ENCODE measurements around the gene CRELD1. TPM values are rescaled to one million over a fixed set of nuclear protein-coding genes. Genes with fewer than 3 reads are reported as not detected.
A peak's percentile ranks its signal among the peaks of the same experiment; 100 is the strongest.

The CRELD1 gene
- polyA plus RNA-seq, 4 donors, result 16.2 to 53.7 (median 32.1) TPM

GRCh38 chr3:9916734-9917680 is 16.6 kb upstream of the CRELD1 start, which contains the start of gene IL17RC:
Gene IL17RC (plus strand): TSS chr3:9917098. CDS start chr3:9917316, 218 bp downstream.
- no peaks in the 10 kb centered on the region for H3K27me3 ChIP-seq (ENCODE audit: control insufficient read depth in 3 of 3, insufficient read depth in 3 of 3, low read length in 3 of 3)
- peak within 1 kb of the TSS; percentile 83 to 86 (median 84) for H3K27ac ChIP-seq (ENCODE audit: low read depth in 1 of 3, low read length in 2 of 3)
- H3K36me3 ChIP-seq (ENCODE audit: control insufficient read depth in 3 of 3, insufficient read depth in 2 of 3, low read depth in 1 of 3, low read length in 3 of 3), result peaks cover 0 to 45% (median 2%) of the 10 kb centered on the region in 3 donors
- peak within 1 kb of the TSS in 2 of 3 donors; percentile 48 to 54 for H3K4me3 ChIP-seq (ENCODE audit: low read depth in 1 of 3, low read length in 3 of 3)
- 5 to 19% (median 16%) methylated on average over 17 to 19 of the region's 19 CpGs for WGBS, 3 donors
- DNase-seq (peak; percentile 94 to 97), FAIRE-seq (no peak)
- H3K9me3 ChIP-seq (ENCODE audit: control insufficient read depth in 2 of 2, insufficient read depth in 1 of 2, low read depth in 1 of 2, low read length in 1 of 2), result no peaks in the 10 kb centered on the region
- peaks cover 4 to 35% (median 6%) of the 10 kb centered on the region in 3 donors for H3K4me1 ChIP-seq (ENCODE audit: control insufficient read depth in 3 of 3, insufficient read depth in 2 of 3, low read depth in 1 of 3, low read length in 2 of 3)

GRCh38 chr3:9917820-9918219 is 15.8 kb upstream of the CRELD1 start:
- Histone ChIP-seq H3K4me3 (ENCODE audit: low read depth in 1 of 3, low read length in 3 of 3) (peak overlapping the region in 2 of 3 donors; percentile 43 to 54), H3K27me3 (ENCODE audit: control insufficient read depth in 3 of 3, insufficient read depth in 3 of 3, low read length in 3 of 3) (no peaks in the 10 kb centered on the region), H3K4me1 (ENCODE audit: control insufficient read depth in 3 of 3, insufficient read depth in 2 of 3, low read depth in 1 of 3, low read length in 2 of 3) (peaks cover 4 to 35% (median 4%) of the 10 kb centered on the region in 3 donors), H3K36me3 (ENCODE audit: control insufficient read depth in 3 of 3, insufficient read depth in 2 of 3, low read depth in 1 of 3, low read length in 3 of 3) (peaks cover 0 to 38% (median 2%) of the 10 kb centered on the region in 3 donors), H3K9me3 (ENCODE audit: control insufficient read depth in 2 of 2, insufficient read depth in 1 of 2, low read depth in 1 of 2, low read length in 1 of 2) (no peaks in the 10 kb centered on the region), H3K27ac (ENCODE audit: low read depth in 1 of 3, low read length in 2 of 3) (peak overlapping the region in 1 of 3 donors; percentile 77)
- FAIRE-seq (no peak), DNase-seq (peak in 1 of 2 donors; percentile 20)
- 22 to 57% (median 47%) methylated on average over 10 of the region's 10 CpGs for WGBS, 3 donors

GRCh38 chr3:9918261-9919038 is 15.2 kb upstream of the CRELD1 start:
- Histone ChIP-seq H3K4me3 (ENCODE audit: low read depth in 1 of 3, low read length in 3 of 3) (peak overlapping the region in 1 of 3 donors; percentile 13), H3K27me3 (ENCODE audit: control insufficient read depth in 3 of 3, insufficient read depth in 3 of 3, low read length in 3 of 3) (no peaks in the 10 kb centered on the region), H3K4me1 (ENCODE audit: control insufficient read depth in 3 of 3, insufficient read depth in 2 of 3, low read depth in 1 of 3, low read length in 2 of 3) (peaks cover 4 to 35% (median 4%) of the 10 kb centered on the region in 3 donors), H3K9me3 (ENCODE audit: control insufficient read depth in 2 of 2, insufficient read depth in 1 of 2, low read depth in 1 of 2, low read length in 1 of 2) (no peaks in the 10 kb centered on the region), H3K36me3 (ENCODE audit: control insufficient read depth in 3 of 3, insufficient read depth in 2 of 3, low read depth in 1 of 3, low read length in 3 of 3) (peaks cover 0 to 41% (median 2%) of the 10 kb centered on the region in 3 donors), H3K27ac (ENCODE audit: low read depth in 1 of 3, low read length in 2 of 3) (no peak overlapping the region)
- DNase-seq (no peak), FAIRE-seq (no peak)
- WGBS, 3 donors, result 84 to 91% (median 90%) methylated on average over 8 of the region's 8 CpGs

GRCh38 chr3:9928158-9928557 is 5.5 kb upstream of the CRELD1 start:
- WGBS, 3 donors, result 95 to 97% (median 96%) methylated on average over 23 of the region's 23 CpGs
- H3K27ac ChIP-seq (ENCODE audit: low read depth in 1 of 3, low read length in 2 of 3), result no peak overlapping the region
- no peaks in the 10 kb centered on the region for H3K27me3 ChIP-seq (ENCODE audit: control insufficient read depth in 3 of 3, insufficient read depth in 3 of 3, low read length in 3 of 3)
- peaks cover 0 to 46% (median 6%) of the 10 kb centered on the region in 3 donors for H3K36me3 ChIP-seq (ENCODE audit: control insufficient read depth in 3 of 3, insufficient read depth in 2 of 3, low read depth in 1 of 3, low read length in 3 of 3)
- H3K9me3 ChIP-seq (ENCODE audit: control insufficient read depth in 2 of 2, insufficient read depth in 1 of 2, low read depth in 1 of 2, low read length in 1 of 2), result no peaks in the 10 kb centered on the region
- no peak for DNase-seq
- no peak for FAIRE-seq
- no peak overlapping the region for H3K4me3 ChIP-seq (ENCODE audit: low read depth in 1 of 3, low read length in 3 of 3)
- peaks cover 0 to 5% (median 0%) of the 10 kb centered on the region in 3 donors for H3K4me1 ChIP-seq (ENCODE audit: control insufficient read depth in 3 of 3, insufficient read depth in 2 of 3, low read depth in 1 of 3, low read length in 2 of 3)

- DNase-seq, result no peak
- Histone ChIP-seq H3K4me1 (ENCODE audit: control insufficient read depth in 3 of 3, insufficient read depth in 2 of 3, low read depth in 1 of 3, low read length in 2 of 3) (peaks cover 3 to 17% (median 5%) of the 10 kb centered on the region in 3 donors), H3K4me3 (ENCODE audit: low read depth in 1 of 3, low read length in 3 of 3) (no peak overlapping the region), H3K27me3 (ENCODE audit: control insufficient read depth in 3 of 3, insufficient read depth in 3 of 3, low read length in 3 of 3) (no peaks in the 10 kb centered on the region), H3K9me3 (ENCODE audit: control insufficient read depth in 2 of 2, insufficient read depth in 1 of 2, low read depth in 1 of 2, low read length in 1 of 2) (no peaks in the 10 kb centered on the region), H3K27ac (ENCODE audit: low read depth in 1 of 3, low read length in 2 of 3) (no peak overlapping the region), H3K36me3 (ENCODE audit: control insufficient read depth in 3 of 3, insufficient read depth in 2 of 3, low read depth in 1 of 3, low read length in 3 of 3) (peaks cover 0 to 28% (median 0%) of the 10 kb centered on the region in 3 donors)
- WGBS, 3 donors, result 89 to 94% (median 92%) methylated on average over 4 of the region's 4 CpGs
- FAIRE-seq, result no peak
Measured at GRCh38 chr3:9930804-9931418, 2.7 kb upstream of the CRELD1 start.

DNA sequence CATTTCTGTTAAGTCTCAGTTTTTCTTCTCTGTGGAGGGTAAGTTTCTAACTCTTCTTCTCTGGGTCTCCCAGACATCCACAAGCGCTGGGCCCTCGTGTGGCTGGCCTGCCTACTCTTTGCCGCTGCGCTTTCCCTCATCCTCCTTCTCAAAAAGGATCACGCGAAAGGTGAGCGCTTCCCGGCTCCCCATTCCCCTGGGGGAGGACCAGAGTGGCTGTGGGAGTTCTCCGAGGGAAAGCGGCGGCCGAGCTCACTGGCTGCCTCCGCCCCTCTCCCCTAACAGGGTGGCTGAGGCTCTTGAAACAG is 1.1 kb upstream of the CRELD1 start:
- H3K4me1 ChIP-seq (ENCODE audit: control insufficient read depth in 3 of 3, insufficient read depth in 2 of 3, low read depth in 1 of 3, low read length in 2 of 3), result peaks cover 3 to 17% (median 5%) of the 10 kb centered on the region in 3 donors
- no peaks in the 10 kb centered on the region for H3K27me3 ChIP-seq (ENCODE audit: control insufficient read depth in 3 of 3, insufficient read depth in 3 of 3, low read length in 3 of 3)
- H3K27ac ChIP-seq (ENCODE audit: low read depth in 1 of 3, low read length in 2 of 3), result peak overlapping the region; percentile 79 to 98 (median 92)
- H3K36me3 ChIP-seq (ENCODE audit: control insufficient read depth in 3 of 3, insufficient read depth in 2 of 3, low read depth in 1 of 3, low read length in 3 of 3), result peaks cover 0 to 34% (median 0%) of the 10 kb centered on the region in 3 donors
- peak overlapping the region; percentile 21 to 67 (median 66) for H3K4me3 ChIP-seq (ENCODE audit: low read depth in 1 of 3, low read length in 3 of 3)
- WGBS, 3 donors, result 8 to 13% (median 9%) methylated on average over 13 of the region's 13 CpGs
- no peaks in the 10 kb centered on the region for H3K9me3 ChIP-seq (ENCODE audit: control insufficient read depth in 2 of 2, insufficient read depth in 1 of 2, low read depth in 1 of 2, low read length in 1 of 2)
- no peak for FAIRE-seq
- DNase-seq, result no peak

DNA sequence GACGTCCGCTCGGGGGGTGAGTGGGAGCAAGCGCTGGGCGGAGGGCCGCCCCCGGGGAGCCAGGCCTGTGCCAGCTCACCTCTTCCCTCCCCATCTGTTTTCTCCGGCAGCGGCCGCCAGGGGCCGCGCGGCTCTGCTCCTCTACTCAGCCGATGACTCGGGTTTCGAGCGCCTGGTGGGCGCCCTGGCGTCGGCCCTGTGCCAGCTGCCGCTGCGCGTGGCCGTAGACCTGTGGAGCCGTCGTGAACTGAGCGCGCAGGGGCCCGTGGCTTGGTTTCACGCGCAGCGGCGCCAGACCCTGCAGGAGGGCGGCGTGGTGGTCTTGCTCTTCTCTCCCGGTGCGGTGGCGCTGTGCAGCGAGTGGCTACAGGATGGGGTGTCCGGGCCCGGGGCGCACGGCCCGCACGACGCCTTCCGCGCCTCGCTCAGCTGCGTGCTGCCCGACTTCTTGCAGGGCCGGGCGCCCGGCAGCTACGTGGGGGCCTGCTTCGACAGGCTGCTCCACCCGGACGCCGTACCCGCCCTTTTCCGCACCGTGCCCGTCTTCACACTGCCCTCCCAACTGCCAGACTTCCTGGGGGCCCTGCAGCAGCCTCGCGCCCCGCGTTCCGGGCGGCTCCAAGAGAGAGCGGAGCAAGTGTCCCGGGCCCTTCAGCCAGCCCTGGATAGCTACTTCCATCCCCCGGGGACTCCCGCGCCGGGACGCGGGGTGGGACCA is 632 bp upstream of the CRELD1 start:
- FAIRE-seq (no peak), DNase-seq (peak; percentile 76 to 89)
- WGBS, 3 donors, result 0 to 1% (median 1%) methylated on average over 44 to 77 of the region's 77 CpGs
- peak overlapping the region; percentile 56 to 67 (median 66) for H3K4me3 ChIP-seq (ENCODE audit: low read depth in 1 of 3, low read length in 3 of 3)
- no peaks in the 10 kb centered on the region for H3K27me3 ChIP-seq (ENCODE audit: control insufficient read depth in 3 of 3, insufficient read depth in 3 of 3, low read length in 3 of 3)
- H3K36me3 ChIP-seq (ENCODE audit: control insufficient read depth in 3 of 3, insufficient read depth in 2 of 3, low read depth in 1 of 3, low read length in 3 of 3), result peaks cover 0 to 37% (median 2%) of the 10 kb centered on the region in 3 donors
- H3K4me1 ChIP-seq (ENCODE audit: control insufficient read depth in 3 of 3, insufficient read depth in 2 of 3, low read depth in 1 of 3, low read length in 2 of 3), result peaks cover 3 to 17% (median 5%) of the 10 kb centered on the region in 3 donors
- H3K27ac ChIP-seq (ENCODE audit: low read depth in 1 of 3, low read length in 2 of 3), result peak overlapping the region; percentile 79 to 98 (median 92)
- H3K9me3 ChIP-seq (ENCODE audit: control insufficient read depth in 2 of 2, insufficient read depth in 1 of 2, low read depth in 1 of 2, low read length in 1 of 2), result no peaks in the 10 kb centered on the region
